Esophagus mucosa (tissue), 1 donor: Measurements from ENCODE around the gene PHACTR3. TPM values are rescaled to one million over a fixed set of nuclear protein-coding genes. Genes with fewer than 3 reads are reported as not detected.
"Not testable (repeated sequence)": the region's sequence is repeated elsewhere in the genome, so short reads cannot be mapped to it uniquely, and the experiment has no call there.

ENCODE experiments used
- ATAC-seq: fragments of 200-7000 bp; cut with Tn5 transposase; one replicate; pipeline ENCODE4 v1.9.1; 2020
- total RNA-seq: library from RNA; stranded (reverse); gene quantifications from one replicate; pipeline ENCODE4 v1.2.4, GENCODE V29; 2023
- donor health status: DM: yes; HTN: yes; CAD: no.

The PHACTR3 gene
- not detected for total RNA-seq

DNA sequence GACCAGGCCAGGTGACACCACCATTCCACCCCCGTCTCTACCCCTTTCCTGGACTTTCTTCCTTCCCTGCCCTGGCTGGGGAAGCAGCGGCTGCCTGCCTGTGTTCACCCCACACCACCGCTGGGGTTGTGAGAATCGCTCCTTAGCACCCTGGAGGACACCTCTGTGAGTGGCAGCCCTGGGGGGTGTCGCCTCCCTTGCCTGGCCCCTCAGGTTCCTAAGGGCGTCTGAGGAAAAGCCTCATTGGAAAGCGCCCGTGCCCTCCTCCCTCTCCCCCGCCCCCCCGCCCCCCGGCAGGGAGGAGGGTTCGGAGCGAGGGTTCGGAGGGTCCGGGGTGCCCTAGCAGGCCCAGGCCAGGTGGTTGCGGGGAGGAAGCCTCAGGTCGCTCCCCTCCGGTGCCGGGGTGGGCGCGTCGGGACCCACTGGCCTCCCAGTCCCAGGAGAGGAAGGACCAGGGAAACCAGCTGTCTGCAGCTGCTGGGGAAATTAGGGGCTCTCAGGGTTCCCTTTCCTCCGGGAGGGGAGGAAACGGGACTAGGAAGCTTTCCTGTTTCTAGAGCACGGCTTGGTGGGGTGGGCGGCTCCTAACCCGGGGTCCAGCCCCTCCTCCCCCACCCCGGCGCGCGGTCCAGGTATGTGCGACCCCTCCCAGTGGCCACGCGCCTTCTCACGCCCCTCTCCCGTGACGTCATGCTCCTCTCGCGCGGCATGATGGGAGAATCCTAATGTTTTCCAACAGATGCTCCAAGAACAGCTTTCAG is at the start of gene PHACTR3:
TSS of gene PHACTR3 (plus strand) at position 760 of the 761 bp plus-strand sequence. CDS start 475 bp downstream, outside the sequence.
- no peak for ATAC-seq

DNA sequence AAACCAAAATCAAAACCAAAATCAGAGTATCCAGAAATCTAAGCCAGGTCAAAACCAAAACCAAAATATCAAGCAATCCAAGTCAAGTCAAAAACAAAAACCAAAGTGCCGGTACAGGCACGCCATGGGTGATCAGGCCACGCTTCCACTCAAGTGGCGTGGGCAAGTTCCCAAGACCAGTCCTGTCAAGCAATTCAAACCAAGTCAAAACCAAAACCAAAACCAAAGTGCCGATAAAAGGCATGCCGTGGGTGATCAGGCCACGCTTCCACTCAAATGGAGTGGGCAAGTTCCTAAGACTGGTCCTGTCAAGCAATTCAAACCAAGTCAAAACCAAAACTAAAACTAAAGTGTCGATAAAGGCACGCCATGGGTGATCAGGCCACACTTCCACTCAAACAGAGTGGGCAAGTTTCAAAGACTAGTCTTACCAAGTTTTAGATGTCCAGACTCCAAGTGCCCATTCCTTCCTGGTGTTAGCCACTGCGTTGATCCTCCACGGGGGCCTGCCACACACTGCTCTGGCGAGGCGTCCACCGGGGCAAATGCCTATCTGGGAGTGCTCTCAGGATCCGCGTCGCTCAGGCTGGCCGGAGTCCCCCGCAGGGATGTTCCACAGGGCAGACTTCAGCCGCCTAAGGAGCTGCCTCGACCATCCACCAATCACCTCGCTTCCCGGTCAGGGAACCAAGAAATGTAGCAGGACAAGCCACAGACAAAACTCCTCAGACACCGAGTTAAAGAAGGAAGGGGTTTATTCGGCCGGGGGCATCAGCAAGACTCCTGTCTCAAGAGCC is 46.4 kb upstream of the PHACTR3 start:
- ATAC-seq: not testable (repeated sequence)

DNA sequence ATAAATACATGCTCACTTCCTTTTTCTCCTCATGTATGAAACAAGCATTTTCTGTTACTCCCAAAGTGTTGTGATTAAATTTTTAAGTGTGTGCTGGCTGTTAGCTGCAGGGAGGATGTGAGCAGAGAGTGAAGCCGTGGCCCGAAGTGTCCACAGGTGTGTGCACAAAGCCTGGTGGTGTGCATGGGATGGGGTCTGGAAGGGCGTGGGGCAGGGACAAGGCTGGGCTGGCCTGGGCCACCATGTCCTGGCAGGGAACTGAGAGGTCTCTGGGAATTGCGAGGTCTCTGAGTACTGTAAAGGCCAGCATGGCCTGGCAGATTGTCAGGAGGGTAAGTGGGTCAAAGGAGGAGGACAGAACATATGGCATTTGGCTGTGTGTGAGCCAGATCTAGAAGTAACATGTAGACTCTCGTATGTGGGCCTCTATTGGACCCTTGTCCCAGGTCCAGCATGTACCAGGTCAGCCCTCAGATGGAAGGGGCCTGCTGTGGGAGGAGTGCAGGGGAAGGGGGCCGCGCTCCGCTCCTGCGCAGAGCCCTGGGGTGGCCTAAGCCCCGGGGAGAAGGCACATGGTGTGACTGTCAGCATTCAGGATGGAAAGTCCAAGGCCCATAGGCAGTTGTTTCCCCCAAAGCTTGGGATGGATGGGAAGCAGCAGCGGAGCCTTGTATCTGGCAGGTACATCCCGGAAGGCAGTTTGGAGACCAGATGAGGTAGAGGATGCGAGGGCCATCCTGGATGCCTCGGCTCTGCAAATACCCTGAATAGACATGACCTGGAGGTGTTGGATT is 45.1 kb upstream of the PHACTR3 start:
- peak; percentile 20 for ATAC-seq

DNA sequence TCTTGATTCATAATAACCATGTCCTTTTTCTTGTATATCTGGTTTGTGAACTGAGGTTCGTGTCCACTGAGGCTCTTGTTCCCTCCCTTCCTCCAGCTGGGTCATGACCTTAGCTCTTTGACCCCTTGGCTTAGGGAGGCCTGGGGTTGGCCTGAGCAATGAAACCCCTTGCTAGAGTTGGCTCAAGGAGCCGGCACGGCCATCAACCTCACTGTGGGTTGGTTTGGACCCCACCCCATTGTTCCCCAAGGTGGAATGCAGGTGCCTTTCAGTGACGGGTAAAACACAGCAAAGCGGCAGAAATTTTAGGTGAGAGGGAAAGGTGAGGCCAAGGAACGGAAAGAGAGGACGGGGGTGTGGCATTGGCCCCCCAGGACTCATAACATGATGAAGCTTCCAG is 44.5 kb upstream of the PHACTR3 start:
- ATAC-seq: no peak

DNA sequence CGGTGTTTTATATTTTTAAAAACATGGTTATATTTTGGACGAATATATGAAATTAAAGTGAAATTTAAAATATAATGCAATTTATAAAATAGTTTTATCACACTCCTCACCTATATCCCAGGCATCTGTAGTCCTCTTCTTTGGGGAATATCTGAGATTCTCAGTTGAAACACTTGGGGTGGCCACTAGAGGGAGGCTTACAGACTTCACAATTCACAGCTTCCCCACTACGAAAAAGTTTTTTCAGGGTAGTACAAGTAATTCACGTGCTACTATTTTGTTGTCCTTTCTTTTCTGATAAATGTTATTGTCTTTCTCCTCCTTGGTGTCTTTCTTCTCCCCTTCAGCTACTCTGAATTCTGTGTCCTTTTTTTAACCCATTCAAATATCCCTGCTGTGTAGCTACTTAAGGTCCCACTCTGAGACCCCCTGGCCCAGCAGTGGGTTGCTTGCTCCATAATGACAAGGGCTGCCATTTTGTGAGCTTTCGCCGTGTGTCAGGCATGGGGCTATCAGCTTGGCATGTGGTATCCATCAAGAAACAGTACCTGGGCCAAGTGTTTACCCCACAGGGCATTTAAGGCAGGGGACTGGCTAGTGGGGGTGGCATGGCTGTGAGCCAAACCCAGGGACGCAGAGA is 43.6 kb upstream of the PHACTR3 start:
- ATAC-seq: peak; percentile 52

DNA sequence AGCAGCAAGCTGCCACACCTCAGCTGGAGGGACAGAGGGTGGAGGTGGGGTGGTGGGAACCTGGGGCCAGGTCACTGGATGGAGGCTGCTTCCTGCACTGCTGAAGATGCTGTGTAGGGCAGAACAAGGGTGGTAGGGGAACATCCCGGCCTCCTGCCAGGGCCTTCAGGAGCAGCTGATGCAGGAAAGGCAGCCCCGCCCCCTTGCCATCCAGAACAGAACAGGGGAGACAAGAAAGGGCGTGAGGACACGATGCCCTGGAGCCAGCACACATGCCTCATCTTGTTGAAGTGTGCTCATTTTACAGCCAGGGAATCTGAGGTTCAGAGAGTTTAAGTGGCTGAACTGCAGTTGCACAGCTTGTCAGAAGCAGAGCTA is 43.1 kb upstream of the PHACTR3 start:
- ATAC-seq: peak; percentile 67

DNA sequence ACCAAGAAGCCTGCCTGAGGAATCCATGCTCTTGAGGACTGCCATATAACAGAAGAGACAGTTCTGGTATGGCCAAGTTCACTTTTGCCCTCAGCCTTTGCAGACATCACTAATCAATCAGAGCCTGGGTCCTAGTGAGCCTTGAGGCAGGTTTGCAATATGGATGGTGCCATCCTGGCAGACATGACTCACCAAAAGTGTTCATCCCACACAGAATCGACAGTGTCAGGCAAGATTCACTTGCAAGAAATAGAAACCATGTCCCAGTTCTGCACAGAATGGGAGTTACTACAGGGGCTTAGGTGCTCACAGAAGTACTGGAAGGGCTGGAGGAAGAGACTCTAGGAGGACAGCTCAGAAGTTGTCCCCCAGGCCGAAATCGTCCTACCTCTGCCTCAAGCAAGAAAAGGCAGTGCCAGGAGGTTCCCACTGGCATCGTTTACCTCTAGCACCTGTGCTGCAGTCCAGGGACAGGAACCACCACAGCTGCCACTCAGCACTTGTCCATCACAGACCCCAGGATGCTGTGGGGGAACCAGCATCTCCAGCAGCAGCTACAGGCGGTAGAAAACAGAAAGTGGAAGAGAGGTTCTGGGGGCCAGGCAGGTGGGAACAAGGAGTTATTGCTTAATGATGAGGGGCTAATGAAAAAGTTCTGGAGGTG is 42.6 kb upstream of the PHACTR3 start:
- ATAC-seq: no peak

DNA sequence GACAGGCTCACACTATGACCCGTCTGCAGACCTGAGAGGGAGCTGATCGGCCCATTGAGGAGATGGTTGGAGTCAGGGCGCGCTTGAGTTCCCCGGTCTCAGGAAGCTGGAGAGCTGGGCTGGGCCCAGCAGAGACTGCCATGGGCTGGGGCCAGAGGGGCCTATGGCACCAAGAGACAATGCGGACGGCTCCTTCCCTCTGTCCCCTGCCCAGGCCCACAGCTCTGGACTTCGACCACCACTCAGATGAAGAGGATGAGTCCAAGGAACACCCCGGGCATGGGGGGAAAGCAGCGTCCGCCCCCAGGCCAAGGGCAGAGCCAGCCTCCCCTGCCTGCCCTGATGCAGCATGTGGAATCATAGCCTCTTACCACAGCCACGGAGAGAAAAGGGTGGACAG is 40.2 kb upstream of the PHACTR3 start:
- ATAC-seq: no peak

DNA sequence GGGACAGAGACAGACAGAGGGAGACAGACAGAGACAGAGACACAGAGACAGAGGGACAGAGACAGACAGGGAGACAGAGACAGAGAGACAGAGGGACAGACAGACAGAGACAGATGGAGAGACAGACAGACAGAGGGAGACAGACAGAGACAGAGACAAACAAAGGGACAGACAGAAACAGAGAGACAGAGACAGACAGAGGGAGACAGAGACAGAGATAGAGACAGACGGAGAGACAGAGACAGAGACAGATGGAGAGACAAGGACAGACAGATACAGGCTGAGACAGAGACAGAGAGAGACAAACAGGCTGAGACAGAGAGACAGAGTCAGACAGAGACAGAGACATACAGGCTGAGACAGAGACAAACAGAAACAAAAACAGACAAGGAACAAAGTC is 39.4 kb upstream of the PHACTR3 start:
- ATAC-seq: no peak

DNA sequence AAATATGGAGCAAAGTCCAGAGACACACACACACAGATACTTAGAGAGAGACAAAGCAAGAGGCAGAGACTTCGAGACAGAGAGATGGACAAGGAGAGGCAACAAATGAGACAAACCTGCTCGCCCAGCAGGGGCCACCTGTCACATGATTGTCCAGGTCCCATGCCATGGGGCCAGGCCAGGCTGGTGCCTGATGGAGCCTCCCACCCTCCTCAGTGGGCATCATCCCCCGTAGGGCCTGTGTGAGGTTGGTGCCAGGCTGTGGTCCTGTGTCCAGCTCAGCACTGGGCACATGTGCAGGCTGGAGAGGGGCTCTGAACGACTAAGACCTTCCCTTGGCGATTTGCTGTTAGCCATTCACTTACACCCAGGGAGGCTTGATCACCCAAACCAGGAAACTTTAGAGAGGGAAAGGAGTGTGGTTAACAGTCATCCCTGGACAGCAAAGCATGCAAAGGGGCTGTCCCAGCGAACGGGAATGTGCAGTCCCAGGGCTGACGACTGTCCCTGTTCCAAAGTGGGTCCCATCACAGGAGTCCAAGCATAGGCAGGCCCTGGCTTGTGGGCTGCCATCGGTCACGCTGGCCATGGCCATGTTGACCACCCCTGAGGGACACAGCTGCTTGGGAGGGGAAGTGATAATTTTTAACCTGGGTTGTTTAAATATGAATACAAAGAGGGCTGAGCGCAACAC is 38.4 kb upstream of the PHACTR3 start:
- ATAC-seq: no peak

DNA sequence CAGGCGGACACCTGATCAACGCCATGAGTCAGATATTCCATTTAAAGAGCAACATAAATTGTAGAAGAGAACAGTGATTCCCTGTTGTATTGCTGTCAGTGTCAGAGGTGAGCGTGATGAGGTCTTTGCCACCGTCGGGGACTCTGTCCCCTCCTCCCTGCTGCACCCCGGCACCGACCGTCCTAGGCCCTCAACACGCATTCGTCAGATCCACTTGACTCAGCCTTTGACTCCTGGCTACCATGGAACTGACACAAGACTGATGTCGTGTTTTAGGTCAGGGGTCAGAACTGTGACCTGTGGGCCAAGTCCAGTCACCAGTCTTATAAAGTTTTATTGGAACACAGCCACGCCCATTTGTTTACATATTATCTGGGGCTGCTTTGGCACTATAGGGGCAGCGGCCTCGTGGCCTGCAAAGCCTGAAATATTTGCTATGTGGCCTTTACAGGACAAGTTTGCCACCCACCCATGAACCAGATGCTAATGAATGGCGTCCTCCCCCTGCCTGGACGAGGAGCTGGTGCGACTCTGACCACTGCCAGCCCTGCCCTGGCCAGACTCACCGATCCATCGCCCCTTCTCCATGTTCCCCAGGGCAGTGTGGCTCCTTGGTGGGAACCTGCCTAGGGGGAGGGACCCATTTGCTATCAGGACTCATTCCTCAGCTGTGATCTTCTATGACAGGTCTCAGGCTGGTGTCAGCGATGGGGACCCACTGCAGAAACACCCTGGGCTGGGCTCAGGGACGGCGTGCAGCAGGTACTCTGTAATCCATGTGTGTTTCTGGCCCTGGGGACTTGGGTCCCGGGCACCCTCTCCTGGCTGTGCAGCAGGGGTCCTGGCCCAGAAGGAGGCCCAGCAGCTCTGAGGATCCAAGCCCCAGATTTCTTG is 37.5 kb upstream of the PHACTR3 start:
- no peak for ATAC-seq

DNA sequence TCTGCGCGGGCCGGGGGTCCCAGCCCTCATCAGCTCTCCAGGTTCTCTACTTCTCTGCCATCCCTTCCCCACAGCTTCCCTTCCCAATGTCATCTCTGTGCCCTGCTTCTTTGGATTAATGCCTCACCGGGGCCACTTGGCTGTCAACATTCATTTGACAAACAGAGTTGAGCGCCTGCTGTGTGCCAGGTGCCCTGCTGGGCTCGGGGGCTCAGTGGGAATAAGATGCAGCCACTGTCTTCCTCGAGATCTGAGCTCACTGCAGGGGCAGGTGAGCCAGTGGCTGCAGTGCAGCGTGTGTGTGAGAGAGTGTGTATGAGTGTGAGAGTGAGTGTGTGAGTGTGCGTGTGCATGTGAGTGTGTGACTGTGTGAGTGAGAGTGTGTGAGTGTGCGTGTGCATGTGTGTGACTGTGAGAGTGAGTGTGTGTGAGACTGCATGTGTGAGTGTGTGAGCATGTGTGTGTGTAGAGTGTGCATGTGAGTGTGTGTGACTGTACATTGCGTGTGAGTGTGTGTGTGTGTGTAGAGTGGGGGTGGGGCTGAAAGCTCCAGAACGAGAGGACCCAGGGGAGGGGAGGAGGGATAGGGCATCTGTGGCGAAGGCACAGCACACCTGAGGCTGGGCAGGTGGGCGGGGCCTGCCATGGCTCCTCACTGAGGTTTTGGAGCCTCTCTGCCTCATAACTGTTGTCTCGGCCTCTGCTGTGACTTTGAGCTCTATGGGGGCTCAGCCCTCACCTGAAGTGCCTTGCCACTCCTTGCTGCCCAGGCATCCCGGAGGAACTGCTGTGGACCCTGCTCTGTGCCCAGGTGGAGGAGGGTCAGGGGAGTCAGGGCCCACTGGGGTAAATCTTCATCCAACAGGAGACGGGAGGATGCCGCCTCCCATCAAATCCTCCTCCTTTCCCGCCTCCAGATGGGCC is 36.5 kb upstream of the PHACTR3 start:
- ATAC-seq: no peak

DNA sequence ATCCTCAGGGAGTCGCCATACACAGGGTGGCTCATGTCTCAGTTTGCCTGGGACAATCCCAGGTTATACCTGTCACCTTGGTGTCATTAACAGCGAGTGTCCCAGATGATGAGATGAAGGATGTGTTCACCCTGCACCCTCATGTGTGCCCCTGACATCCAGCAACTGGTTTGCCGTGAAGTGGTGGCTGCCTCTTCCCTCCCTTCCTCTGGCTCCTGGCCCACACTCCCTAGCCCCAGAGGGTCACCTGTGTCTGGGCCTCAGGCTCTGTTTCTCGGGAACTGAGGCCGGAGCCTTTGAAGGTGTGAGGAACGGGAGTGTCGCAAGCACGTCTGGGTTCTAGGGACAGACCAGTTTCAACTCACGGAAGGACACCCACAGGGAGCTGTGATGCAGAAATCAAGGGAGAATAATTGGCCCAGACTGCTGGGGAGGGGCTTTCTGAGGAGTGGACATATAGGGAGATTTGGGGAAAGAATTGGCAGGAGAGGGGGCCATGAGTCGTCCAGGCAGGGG is 35.8 kb upstream of the PHACTR3 start:
- no peak for ATAC-seq

DNA sequence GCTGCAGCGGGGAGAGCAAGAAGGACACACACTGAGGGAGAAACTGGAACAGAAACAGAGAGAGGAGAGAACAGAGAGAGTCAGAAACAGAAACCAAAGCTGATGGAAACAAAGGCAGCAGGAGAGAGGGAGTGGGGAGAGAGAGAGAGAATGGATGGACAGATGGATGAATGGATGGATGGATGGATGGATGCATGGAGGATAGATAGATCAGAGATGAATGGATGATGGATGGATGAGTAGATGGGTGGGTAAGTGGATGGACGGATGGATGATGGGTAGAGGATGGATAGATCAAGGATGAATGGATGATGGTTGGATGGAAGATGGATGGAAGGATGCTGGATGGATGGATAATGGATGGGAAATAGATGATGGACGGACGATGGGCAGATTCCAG is 35.0 kb upstream of the PHACTR3 start:
- ATAC-seq: no peak

DNA sequence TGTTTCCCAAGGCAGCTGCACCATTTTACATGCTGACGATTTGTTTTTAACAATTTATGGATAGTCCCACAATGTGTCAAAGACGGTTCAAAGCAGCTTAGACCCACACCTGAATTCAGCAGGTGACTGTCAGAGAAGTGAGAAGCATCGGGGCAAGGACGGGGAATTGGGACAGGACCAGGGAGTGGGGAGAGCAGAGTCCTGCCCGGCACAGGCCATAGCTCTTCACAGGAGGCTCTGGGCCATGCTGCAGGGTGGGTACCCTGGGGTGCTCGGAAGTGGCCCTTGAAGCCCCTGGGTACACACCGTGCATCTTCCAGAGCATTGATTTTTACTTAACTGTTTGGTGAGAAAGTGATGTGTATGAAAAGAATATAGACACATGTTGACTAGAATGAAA is 33.2 kb upstream of the PHACTR3 start:
- ATAC-seq: no peak

DNA sequence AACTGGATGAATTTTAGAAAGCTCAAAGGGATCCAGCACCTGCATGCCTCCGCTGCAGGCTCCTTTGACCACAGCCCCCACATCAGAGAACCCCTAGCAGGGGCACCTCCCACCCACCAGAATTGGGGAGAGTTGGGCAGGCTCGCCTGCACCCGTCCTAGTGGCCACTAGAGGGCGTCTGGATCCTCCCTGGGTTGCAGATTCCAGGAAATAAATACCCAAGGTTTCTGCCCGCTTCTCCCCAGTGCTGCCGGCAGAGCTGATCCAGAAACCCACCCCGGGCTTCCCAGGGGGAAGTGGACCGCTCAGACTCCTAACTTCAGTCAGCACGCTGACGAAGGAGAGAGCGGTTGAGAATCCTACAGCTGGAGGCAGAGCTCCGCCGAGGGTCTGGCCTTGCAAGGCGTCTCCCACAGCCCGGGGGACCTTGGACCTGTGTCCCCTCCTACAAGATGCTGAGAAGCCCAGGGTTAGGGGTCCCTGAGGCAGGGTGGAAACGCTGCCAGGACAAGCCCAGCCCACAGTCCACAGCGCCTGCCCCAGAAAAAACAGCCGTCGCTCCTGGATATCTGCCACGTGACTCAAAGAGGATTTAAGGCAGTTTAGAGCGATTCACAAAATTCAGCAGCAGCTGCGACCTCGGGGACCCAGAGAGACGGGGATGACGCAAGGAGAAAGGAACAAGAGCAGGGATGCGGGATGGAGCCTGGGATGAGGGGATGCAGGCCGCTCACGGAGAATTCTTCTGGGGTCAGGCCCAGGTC is 32.6 kb upstream of the PHACTR3 start:
- peak; percentile 59 for ATAC-seq

DNA sequence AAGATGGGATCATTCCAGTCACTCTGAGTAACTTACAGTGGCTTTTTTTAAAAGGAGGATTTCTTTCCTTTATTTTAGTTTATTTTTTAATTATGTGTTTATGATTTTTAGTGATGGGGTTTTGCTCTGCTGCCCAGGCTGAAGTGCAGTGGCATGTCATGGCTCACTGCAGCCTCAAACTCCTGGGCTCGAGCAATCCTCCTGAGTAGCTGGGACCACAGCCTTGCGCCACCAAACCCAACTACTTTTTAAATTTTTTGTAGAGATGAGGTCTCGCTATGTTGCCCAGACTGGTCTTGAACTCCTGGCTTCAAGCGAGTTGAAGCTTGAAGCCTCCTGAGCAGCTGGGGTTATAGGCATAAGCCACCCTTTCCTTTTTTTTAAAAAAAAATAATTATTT is 31.8 kb upstream of the PHACTR3 start:
- ATAC-seq: no peak

DNA sequence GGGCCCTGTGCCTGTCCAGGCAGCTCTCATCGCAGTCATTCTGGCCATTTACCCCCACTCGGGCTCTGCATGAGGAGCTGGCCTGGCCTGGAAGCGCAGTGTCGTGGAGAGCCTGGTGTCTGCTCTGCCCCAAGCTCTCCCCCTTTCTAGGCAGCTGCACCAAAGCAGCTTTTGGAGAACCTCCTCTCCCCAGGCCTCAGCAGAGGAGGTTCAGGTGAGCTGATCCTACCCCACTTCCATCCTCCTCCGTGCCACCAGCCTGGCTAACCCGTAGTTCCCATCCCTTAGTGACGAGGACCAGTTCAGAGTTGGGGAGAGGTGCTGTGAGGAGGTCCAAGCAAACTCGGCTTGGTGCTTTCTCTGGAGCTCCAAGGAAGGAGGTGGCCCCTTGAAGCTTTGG is 30.5 kb upstream of the PHACTR3 start:
- ATAC-seq: no peak
